ENCODE measurements around the gene IGFALS. TPM values are rescaled to one million over a fixed set of nuclear protein-coding genes. Genes with fewer than 3 reads are reported as not detected.

Gene IGFALS
- total RNA-seq, 1 donor from 2014 or later, result not detected

GRCh38 chr16:1790611-1791255 lies 2.8 kb downstream of the IGFALS start:
- Histone ChIP-seq H3K9ac (ENCODE audit: low read depth in 1 of 3, low read length in 3 of 3) (no peak overlapping the region), H3K27me3 (ENCODE audit: control insufficient read depth in 3 of 3, insufficient read depth in 3 of 3, low read length in 3 of 3) (no peaks in the 10 kb centered on the region), H3K36me3 (ENCODE audit: control insufficient read depth in 3 of 3, insufficient read depth in 3 of 3, low read length in 3 of 3) (peaks cover 14 to 31% (median 23%) of the 10 kb centered on the region in 3 donors)

DNA sequence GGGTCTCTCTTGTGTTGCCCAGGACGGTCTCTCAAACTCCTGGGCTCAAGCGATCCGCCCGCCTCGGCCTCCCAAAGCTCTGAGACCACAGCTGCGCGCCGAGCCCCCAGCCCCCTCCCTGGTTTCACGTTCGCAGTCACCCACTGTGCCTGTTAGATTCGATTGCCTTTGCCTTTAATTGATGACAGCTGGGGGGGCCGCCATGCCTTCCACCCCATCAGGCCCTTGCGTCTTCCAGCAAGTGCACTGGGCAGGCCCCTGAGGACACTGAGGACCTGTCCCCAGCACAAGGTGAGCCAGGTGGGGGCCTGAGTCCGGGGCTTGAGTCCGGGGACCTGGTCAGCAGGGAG lies 3.3 kb downstream of the IGFALS start:
- no peak overlapping the region for H3K9ac ChIP-seq (ENCODE audit: low read depth in 1 of 3, low read length in 3 of 3)
- no peak overlapping the region for H3K27ac ChIP-seq (ENCODE audit: low read depth, low read length)
- H3K36me3 ChIP-seq (ENCODE audit: control insufficient read depth in 3 of 3, insufficient read depth in 3 of 3, low read length in 3 of 3), result peaks cover 17 to 33% (median 23%) of the 10 kb centered on the region in 3 donors
- peaks cover 4 to 10% (median 4%) of the 10 kb centered on the region in 3 donors for H3K4me1 ChIP-seq (ENCODE audit: control insufficient read depth in 3 of 3, insufficient read depth in 3 of 3, low read length in 3 of 3)
- no peaks in the 10 kb centered on the region for H3K9me3 ChIP-seq (ENCODE audit: control insufficient read depth in 3 of 3, low read length in 3 of 3)
- no peaks in the 10 kb centered on the region for H3K27me3 ChIP-seq (ENCODE audit: control insufficient read depth in 3 of 3, insufficient read depth in 3 of 3, low read length in 3 of 3)
- no peak overlapping the region for H3K4me3 ChIP-seq (ENCODE audit: low read length in 3 of 3)

More at GRCh38 chr16:1790611-1791255, 2.8 kb downstream of the IGFALS start:
- Histone ChIP-seq H3K27ac (ENCODE audit: low read depth, low read length) (no peak overlapping the region), H3K9me3 (ENCODE audit: control insufficient read depth in 3 of 3, low read length in 3 of 3) (no peaks in the 10 kb centered on the region), H3K4me1 (ENCODE audit: control insufficient read depth in 3 of 3, insufficient read depth in 3 of 3, low read length in 3 of 3) (peaks cover 3 to 5% (median 3%) of the 10 kb centered on the region in 3 donors), H3K4me3 (ENCODE audit: low read length in 3 of 3) (no peak overlapping the region)

- peaks cover 8 to 14% (median 8%) of the 10 kb centered on the region in 3 donors for H3K4me1 ChIP-seq (ENCODE audit: control insufficient read depth in 3 of 3, insufficient read depth in 3 of 3, low read length in 3 of 3)
- H3K9ac ChIP-seq (ENCODE audit: low read depth in 1 of 3, low read length in 3 of 3), result no peak overlapping the region
- no peak overlapping the region for H3K4me3 ChIP-seq (ENCODE audit: low read length in 3 of 3)
- no peaks in the 10 kb centered on the region for H3K9me3 ChIP-seq (ENCODE audit: control insufficient read depth in 3 of 3, low read length in 3 of 3)
- peaks cover 20 to 36% (median 23%) of the 10 kb centered on the region in 3 donors for H3K36me3 ChIP-seq (ENCODE audit: control insufficient read depth in 3 of 3, insufficient read depth in 3 of 3, low read length in 3 of 3)
- no peak overlapping the region for H3K27ac ChIP-seq (ENCODE audit: low read depth, low read length)
- H3K27me3 ChIP-seq (ENCODE audit: control insufficient read depth in 3 of 3, insufficient read depth in 3 of 3, low read length in 3 of 3), result no peaks in the 10 kb centered on the region
Measured at GRCh38 chr16:1789643-1790045, 3.9 kb downstream of the IGFALS start.

DNA sequence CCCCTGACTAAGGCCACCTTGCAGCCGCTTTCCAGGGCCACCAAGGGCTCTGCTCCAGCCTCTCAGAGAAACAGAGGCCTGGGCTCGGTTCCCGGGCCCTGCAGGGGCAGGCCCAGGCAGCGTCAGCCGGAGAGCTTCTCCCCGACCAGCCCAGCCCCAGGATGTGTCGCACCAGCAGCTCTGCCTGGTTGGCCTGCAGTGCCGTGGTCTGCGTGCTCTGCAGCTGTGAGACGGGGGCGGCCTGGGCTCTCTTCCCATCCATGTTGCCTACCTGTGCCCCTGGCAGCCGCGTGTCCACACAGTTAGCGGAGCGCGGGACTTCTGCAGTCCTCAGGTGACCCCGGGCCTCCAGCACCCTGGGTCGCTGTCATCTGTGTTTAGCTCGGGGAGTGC lies 4.8 kb downstream of the IGFALS start:
- Histone ChIP-seq H3K27ac (ENCODE audit: low read depth, low read length) (no peak overlapping the region), H3K9ac (ENCODE audit: low read depth in 1 of 3, low read length in 3 of 3) (no peak overlapping the region), H3K4me1 (ENCODE audit: control insufficient read depth in 3 of 3, insufficient read depth in 3 of 3, low read length in 3 of 3) (peaks cover 13 to 22% (median 14%) of the 10 kb centered on the region in 3 donors), H3K36me3 (ENCODE audit: control insufficient read depth in 3 of 3, insufficient read depth in 3 of 3, low read length in 3 of 3) (peaks cover 20 to 36% (median 23%) of the 10 kb centered on the region in 3 donors), H3K27me3 (ENCODE audit: control insufficient read depth in 3 of 3, insufficient read depth in 3 of 3, low read length in 3 of 3) (no peaks in the 10 kb centered on the region), H3K4me3 (ENCODE audit: low read length in 3 of 3) (no peak overlapping the region), H3K9me3 (ENCODE audit: control insufficient read depth in 3 of 3, low read length in 3 of 3) (no peaks in the 10 kb centered on the region)

DNA sequence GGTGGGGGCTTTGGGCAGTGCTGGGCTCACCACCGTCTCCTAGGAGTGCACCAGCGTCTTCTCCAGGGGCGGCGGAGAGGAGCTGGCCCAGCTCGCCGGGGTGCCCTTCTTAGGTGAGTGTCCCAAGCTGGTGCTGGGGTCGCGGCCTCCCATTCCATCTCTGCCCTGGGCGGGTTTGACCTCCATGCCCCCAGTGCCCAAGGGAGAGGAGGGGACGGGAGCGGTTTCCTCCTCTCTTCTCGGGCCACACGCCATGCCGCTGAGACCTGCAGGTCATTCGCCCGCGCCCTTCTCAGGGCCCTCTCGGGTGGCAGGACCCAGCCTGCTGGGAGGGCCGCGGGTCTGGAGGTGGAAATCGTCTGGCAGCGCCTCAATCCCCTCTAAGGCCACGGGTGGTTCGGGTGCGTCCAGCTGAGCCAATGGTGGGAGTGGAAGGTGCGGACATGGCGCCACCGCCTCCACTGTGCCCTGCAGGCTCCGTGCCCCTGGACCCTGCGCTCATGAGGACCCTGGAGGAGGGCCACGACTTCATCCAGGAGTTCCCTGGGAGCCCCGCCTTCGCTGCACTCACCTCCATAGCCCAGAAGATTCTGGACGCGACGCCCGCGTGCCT lies 5.3 kb downstream of the IGFALS start:
- Histone ChIP-seq H3K27ac (ENCODE audit: low read depth, low read length) (no peak overlapping the region), H3K9ac (ENCODE audit: low read depth in 1 of 3, low read length in 3 of 3) (no peak overlapping the region), H3K4me3 (ENCODE audit: low read length in 3 of 3) (no peak overlapping the region), H3K27me3 (ENCODE audit: control insufficient read depth in 3 of 3, insufficient read depth in 3 of 3, low read length in 3 of 3) (no peaks in the 10 kb centered on the region), H3K4me1 (ENCODE audit: control insufficient read depth in 3 of 3, insufficient read depth in 3 of 3, low read length in 3 of 3) (peaks cover 13 to 27% (median 18%) of the 10 kb centered on the region in 3 donors), H3K9me3 (ENCODE audit: control insufficient read depth in 3 of 3, low read length in 3 of 3) (no peaks in the 10 kb centered on the region), H3K36me3 (ENCODE audit: control insufficient read depth in 3 of 3, insufficient read depth in 3 of 3, low read length in 3 of 3) (peaks cover 20 to 36% (median 23%) of the 10 kb centered on the region in 3 donors)

DNA sequence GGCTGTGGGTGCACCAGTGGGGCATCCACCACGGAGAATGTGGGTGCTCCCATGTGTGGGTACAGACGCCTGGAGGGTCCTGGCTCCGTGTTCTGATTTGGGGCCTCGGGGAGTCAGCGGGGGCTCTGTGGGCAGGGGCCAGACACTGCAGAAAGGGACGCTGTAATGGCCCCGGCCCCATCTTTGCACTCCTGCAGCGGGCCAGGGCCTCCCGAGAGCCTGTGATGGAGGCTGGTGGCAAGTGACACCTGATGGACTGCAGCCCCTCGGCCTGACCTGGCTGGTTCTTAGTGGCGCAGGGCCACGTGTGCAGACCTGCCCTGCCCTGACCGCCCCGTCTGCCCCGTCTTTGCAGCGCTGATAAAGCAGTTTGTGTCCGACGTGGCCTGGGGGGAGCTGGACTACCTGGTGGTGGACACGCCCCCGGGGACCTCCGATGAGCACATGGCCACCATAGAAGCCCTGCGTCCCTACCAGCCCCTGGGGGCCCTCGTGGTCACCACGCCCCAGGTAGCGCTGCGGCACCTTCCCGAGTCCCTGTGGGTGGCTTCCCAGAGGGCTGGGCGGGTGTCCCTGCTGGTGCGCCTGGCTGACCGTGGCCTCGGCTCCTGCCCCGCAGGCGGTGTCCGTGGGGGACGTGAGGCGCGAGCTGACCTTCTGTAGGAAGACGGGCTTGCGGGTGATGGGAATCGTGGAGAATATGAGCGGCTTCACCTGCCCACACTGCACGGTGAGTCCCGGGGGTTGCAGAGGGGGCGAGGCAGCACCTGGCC lies 6.0 kb downstream of the IGFALS start:
- Histone ChIP-seq H3K4me1 (ENCODE audit: control insufficient read depth in 3 of 3, insufficient read depth in 3 of 3, low read length in 3 of 3) (peaks cover 13 to 27% (median 18%) of the 10 kb centered on the region in 3 donors), H3K9me3 (ENCODE audit: control insufficient read depth in 3 of 3, low read length in 3 of 3) (no peaks in the 10 kb centered on the region), H3K36me3 (ENCODE audit: control insufficient read depth in 3 of 3, insufficient read depth in 3 of 3, low read length in 3 of 3) (peaks cover 20 to 35% (median 23%) of the 10 kb centered on the region in 3 donors), H3K4me3 (ENCODE audit: low read length in 3 of 3) (no peak overlapping the region), H3K9ac (ENCODE audit: low read depth in 1 of 3, low read length in 3 of 3) (no peak overlapping the region), H3K27me3 (ENCODE audit: control insufficient read depth in 3 of 3, insufficient read depth in 3 of 3, low read length in 3 of 3) (no peaks in the 10 kb centered on the region), H3K27ac (ENCODE audit: low read depth, low read length) (no peak overlapping the region)

- no peak overlapping the region for H3K4me3 ChIP-seq (ENCODE audit: low read length in 3 of 3)
- H3K36me3 ChIP-seq (ENCODE audit: control insufficient read depth in 3 of 3, insufficient read depth in 3 of 3, low read length in 3 of 3), result peaks cover 20 to 34% (median 23%) of the 10 kb centered on the region in 3 donors
- H3K4me1 ChIP-seq (ENCODE audit: control insufficient read depth in 3 of 3, insufficient read depth in 3 of 3, low read length in 3 of 3), result peaks cover 13 to 27% (median 18%) of the 10 kb centered on the region in 3 donors
- no peaks in the 10 kb centered on the region for H3K9me3 ChIP-seq (ENCODE audit: control insufficient read depth in 3 of 3, low read length in 3 of 3)
- H3K27ac ChIP-seq (ENCODE audit: low read depth, low read length), result no peak overlapping the region
- no peak overlapping the region for H3K9ac ChIP-seq (ENCODE audit: low read depth in 1 of 3, low read length in 3 of 3)
- H3K27me3 ChIP-seq (ENCODE audit: control insufficient read depth in 3 of 3, insufficient read depth in 3 of 3, low read length in 3 of 3), result no peaks in the 10 kb centered on the region
Measured at GRCh38 chr16:1787056-1787321, 6.5 kb downstream of the IGFALS start.

GRCh38 chr16:1786242-1787055 lies 7.1 kb downstream of the IGFALS start:
- no peaks in the 10 kb centered on the region for H3K9me3 ChIP-seq (ENCODE audit: control insufficient read depth in 3 of 3, low read length in 3 of 3)
- H3K4me3 ChIP-seq (ENCODE audit: low read length in 3 of 3), result no peak overlapping the region
- no peaks in the 10 kb centered on the region for H3K27me3 ChIP-seq (ENCODE audit: control insufficient read depth in 3 of 3, insufficient read depth in 3 of 3, low read length in 3 of 3)
- H3K4me1 ChIP-seq (ENCODE audit: control insufficient read depth in 3 of 3, insufficient read depth in 3 of 3, low read length in 3 of 3), result peaks cover 18 to 32% (median 21%) of the 10 kb centered on the region in 3 donors
- H3K36me3 ChIP-seq (ENCODE audit: control insufficient read depth in 3 of 3, insufficient read depth in 3 of 3, low read length in 3 of 3), result peaks cover 20 to 34% (median 23%) of the 10 kb centered on the region in 3 donors
- no peak overlapping the region for H3K27ac ChIP-seq (ENCODE audit: low read depth, low read length)
- no peak overlapping the region for H3K9ac ChIP-seq (ENCODE audit: low read depth in 1 of 3, low read length in 3 of 3)

DNA sequence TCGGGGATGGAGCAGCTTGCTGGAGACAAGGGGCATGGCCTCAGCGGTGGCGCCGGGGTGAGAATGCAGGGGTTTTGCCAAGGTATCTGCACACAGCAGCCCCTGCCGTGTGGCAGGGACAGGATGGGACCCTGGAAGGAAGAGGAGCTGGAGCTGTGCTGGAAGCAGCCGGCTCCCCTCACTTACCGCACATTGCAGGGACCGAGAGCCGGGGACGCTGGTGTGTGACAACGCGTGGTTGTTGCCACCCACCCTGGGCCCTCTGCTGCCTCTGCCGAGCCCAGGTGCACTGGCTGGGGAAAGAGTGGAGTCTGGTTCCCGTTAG lies 7.7 kb downstream of the IGFALS start:
- peaks cover 20 to 37% (median 27%) of the 10 kb centered on the region in 3 donors for H3K36me3 ChIP-seq (ENCODE audit: control insufficient read depth in 3 of 3, insufficient read depth in 3 of 3, low read length in 3 of 3)

More for the DNA sequence above, 7.7 kb downstream of the IGFALS start:
- Histone ChIP-seq H3K27ac (ENCODE audit: low read depth, low read length) (no peak overlapping the region), H3K4me3 (ENCODE audit: low read length in 3 of 3) (no peak overlapping the region), H3K9ac (ENCODE audit: low read depth in 1 of 3, low read length in 3 of 3) (no peak overlapping the region), H3K4me1 (ENCODE audit: control insufficient read depth in 3 of 3, insufficient read depth in 3 of 3, low read length in 3 of 3) (peaks cover 24 to 38% (median 28%) of the 10 kb centered on the region in 3 donors), H3K27me3 (ENCODE audit: control insufficient read depth in 3 of 3, insufficient read depth in 3 of 3, low read length in 3 of 3) (no peaks in the 10 kb centered on the region), H3K9me3 (ENCODE audit: control insufficient read depth in 3 of 3, low read length in 3 of 3) (no peaks in the 10 kb centered on the region)

Data from skeletal muscle tissue (tissue), 4 donors.